Epithelial cell of esophagus (primary cell): ENCODE data around the gene NOL3.

Source experiments
- DNase-seq: peaks from one replicate; pipeline ENCODE4 v3.0.0; 2010; ENCODE audit warnings: low read depth
- H3K4me3 ChIP-seq: 2 replicates; pipeline ENCODE4 v1.5.1; 2011; ENCODE audit warnings: mild to moderate bottlenecking, low read length, control low read depth
- CTCF ChIP-seq: IDR thresholded peaks from 2 replicates; pipeline ENCODE4 v1.5.1; 2011; ENCODE audit warnings: low read depth, mild to moderate bottlenecking, low read length, control low read depth, inconsistent platforms; ENCODE audit not compliant: insufficient read depth; ENCODE audit errors: missing control alignments

Gene NOL3

GRCh38 chr16:67213197-67214019 lies 43.1 kb downstream of the NOL3 start:
- DNase-seq: no peak
- TF ChIP-seq CTCF: no peak
- H3K4me3 ChIP-seq: no peak overlapping the region

- no peak overlapping the region for H3K4me3 ChIP-seq
- no peak for DNase-seq
- no peak for TF ChIP-seq CTCF
Measured at GRCh38 chr16:67215706-67216105, 45.4 kb downstream of the NOL3 start.

GRCh38 chr16:67216612-67217490 lies 46.5 kb downstream of the NOL3 start:
- DNase-seq: no peak
- no peak overlapping the region for H3K4me3 ChIP-seq
- TF ChIP-seq CTCF: no peak

- TF ChIP-seq CTCF: no peak
- DNase-seq: no peak
- no peak overlapping the region for H3K4me3 ChIP-seq
Measured at GRCh38 chr16:67223992-67224391, 53.7 kb downstream of the NOL3 start.
